ENCODE results near the gene MRTFB.

- no peak for TF ChIP-seq CTCF (IDR thresholded peaks at IDR 0.05; ENCODE audit: low read depth, low read length)
- TF ChIP-seq EZH2phosphoT487 (IDR thresholded peaks at IDR 0.05; ENCODE audit: low read depth): no peak
Observed at GRCh38 chr16:14051103-14051729, 19.9 kb upstream of the MRTFB start.
